GM18511 (cell line): Measurements from ENCODE around the gene DMRT2.

Source experiments
- ATAC-seq: cut with Tn5 transposase; IDR thresholded peaks from one replicate; pipeline ENCODE4 v1.9.1; 2021; ENCODE audit warnings: mild to moderate bottlenecking, moderate library complexity; ENCODE audit not compliant: unreplicated experiment

Gene DMRT2

DNA sequence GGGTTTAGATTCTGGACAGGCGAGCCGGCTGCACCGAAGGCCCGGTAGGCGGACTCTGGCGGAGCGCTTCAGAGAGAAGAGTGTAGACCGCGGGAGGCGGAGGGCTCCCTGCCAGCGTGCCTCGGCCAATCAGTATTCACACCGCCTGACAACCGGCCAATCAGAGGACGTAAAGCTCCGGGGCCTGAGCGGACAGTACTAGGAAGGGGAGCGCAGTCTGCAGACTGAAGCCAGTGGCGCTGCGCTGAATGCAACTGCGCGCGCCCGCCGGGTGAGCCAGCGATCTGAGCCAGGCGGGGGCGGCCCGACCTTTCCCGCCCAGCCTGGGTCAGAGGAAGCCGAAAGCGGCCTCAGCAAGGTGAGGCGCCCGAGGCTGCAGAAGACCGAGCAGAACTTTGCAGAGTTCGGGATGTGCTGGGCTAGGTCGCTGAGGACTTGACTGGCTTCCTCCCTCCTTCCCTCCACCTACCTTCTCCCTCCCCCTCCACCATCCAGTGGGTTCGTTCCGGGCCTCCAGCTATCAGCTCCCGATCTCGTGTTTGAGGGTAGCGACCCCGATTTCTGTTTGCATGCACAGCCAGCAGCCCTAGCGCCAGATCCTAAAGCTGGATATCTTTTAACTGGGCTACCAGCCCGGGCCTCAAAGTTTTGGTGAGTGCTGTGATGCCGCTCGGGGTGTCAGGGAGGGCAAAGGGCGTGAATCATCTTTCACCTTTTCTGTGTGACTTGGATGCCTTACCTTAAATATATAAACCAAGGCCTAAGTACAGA lies at the start of gene DMRT2:
TSS of gene DMRT2 (plus strand) at position 233 of the 771 bp plus-strand sequence. CDS start 1,257 bp downstream, outside the sequence.
- peak; percentile 75 for ATAC-seq

DNA sequence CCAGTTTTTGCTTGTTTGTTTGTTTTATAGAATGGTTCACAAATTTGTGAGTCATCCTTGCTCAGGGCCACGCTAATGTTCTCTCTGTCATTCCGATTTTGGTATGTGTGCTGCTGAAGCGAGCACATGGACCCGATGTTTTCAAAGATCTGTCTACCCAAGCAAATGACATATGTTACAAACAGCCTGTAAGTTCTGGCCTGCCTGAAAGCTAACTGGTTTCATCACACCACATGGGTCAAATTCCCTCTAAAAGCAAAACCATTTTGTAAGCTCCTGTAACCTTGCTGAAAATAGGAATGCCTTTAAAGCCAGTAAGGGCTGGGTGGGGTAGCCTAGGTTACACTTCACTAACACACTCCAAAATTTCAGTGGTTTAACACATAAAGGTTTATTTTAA lies 48.3 kb upstream of the DMRT2 start:
- no peak for ATAC-seq

DNA sequence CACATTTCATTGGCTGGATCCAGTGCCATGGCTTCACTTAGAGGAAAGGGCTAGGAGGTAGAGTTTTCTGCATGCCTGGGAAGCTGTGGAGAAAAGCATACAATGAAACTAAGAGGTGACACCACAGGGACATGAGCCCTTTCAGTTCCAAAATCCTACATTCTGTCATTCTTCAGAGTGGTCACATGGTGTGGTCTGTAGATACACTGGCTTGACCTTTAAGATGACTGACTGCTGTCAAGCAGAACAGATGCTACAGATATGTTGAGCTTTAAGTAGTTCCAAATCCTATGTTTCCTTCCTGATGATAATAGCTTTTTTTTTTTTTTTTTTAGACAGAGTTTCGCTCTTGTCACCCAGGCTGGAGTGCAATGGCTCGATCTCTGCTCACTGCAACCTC lies 47.5 kb upstream of the DMRT2 start:
- ATAC-seq: peak; percentile 55

DNA sequence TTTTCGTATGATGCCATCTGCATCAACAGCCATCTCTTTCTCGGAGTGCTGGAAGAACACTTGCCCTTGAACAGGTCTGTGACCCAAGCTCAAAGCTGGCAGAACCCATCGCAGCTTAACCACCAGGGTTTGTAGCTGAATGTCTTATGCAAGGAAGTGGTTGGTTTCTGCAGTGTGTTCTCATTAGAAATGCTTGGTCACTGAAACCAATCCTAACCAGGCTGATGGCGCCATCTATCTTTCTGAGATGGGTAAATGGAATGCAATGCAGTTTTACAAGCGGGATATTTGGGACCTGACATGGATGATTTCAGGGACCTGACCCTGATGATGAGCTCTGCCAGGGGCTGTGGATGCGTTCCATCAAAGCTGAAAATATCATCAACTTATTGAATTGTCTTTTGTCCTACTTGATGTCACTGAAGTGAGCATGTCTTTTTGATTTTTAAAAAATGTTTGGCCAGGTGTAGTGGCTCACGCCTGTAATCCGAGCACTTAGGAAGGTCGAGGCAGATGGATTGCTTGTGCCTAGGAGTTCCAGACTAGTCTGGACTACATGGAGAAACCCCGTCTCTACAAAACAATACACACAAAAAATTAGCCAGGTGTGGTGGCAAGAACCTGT lies 45.0 kb upstream of the DMRT2 start:
- peak; percentile 55 for ATAC-seq

DNA sequence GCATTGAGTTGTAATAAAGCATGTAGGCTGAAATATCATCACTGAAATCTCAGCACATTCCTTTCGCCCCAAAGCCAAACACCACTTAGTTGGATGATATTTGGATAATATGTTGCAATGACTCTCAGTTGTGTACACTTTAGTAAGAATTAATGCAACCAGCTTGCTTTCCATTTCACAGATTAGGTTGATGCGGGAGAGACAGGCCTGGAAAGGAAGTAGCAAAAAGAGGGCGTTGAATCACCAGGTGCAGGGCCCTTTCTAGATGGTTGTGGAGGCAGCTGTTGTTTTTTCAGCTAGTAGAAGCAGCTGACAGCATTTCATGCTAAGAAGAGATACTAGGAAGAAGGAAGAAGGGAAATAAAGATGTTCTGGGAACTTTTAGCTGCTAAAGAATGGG lies 42.8 kb upstream of the DMRT2 start:
- no peak for ATAC-seq

DNA sequence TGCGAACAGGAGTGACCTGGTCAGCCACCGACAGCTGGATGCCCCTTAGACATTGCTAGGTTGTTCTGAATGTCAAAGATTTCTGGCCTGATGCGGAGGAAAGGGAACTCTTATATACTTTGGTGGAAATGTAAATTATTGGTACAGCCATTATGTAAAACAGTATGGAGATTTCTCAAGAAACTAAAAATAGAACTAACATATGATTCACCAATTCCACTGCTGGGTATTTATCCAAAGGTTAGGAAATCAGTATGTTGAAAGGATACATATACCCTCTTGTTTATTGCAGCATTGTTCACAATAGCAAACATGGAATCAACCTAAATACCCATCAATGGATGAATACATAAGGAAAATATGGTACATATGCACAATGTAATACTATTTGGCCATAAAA lies 41.9 kb upstream of the DMRT2 start:
- ATAC-seq: no peak

DNA sequence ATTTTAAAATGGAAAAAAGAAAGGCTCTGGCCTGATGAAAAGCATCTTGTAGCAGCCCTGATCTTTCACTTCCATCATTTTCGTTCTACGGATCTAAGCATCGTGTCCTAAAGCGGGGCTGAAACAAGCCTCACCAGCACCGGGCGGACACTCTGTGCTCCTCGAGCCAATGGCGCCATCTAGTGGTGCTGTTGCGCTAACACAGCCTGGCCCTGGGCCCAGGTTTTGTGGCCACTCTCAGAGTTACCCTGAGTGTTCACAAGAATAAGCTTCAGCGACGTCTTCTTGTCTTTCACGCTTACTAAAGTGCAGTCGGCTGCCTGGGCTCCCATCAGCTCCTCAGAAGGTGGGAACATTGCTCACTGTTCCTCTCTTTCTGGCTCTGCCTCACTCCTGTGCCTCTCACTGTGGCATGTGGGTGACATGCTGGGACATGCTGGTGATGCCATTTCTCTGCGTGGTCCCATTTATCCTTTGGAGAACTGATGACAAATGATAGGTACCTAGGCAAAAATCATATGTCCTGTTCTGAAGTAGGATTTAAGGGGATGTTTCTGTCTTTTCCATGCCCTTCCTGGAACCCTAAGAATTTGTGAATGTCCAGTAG lies 41.0 kb upstream of the DMRT2 start:
- peak; percentile 97 for ATAC-seq

DNA sequence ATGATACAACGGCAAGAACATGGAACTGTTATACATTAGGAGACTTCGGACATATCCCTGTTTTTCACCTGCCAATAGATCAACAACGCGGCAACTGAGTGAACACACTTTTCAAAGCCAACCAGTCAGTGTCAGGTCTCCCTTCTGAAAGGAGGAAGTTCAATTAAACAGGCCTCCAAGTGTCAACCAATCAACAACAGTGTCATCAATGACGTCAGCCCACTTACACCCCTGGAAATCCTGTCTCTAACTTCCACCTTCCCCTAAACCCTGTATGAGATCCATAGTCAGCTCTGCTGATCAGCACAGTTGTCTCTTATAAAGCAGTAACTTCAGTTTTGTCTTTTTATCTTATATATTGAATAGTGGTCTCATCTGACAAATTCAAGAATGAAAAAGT lies 37.1 kb upstream of the DMRT2 start:
- no peak for ATAC-seq

DNA sequence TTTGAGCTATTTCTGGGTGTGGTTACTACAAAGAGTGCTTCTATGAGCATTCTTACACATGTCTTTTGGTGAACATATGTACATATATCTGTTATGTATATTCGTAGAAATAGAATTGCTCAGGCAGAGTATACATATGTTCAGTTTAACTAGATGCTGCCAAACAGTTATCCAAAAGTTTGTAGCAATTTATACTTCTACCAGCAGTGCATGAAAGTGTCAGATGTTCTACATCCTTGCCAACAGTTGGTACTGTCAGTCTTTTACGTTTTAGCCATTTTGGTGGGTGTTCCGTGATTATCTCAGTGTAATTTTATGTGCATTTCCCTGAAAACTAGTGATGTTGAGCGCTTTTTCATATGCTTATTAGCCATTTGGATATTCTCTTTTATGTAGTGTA lies 35.9 kb upstream of the DMRT2 start:
- ATAC-seq: no peak

DNA sequence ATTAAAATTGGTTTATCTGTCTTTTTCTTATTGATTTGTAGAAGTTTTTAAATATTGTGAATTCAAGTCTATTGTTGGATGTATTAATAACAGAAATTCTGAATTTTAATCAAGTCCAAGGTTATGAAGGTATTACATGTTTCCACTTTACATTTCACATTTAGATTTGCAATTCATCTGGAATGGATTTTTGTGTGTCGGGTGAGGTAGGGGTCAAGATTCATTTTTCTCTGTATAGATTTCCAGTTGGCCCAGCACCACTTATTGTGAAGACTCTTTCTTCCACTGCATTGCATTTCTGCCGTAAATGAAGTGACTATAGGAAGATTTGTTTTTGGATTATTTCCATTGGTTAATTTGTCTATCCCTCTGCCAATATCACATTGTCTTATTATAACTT lies 35.5 kb upstream of the DMRT2 start:
- ATAC-seq: no peak

DNA sequence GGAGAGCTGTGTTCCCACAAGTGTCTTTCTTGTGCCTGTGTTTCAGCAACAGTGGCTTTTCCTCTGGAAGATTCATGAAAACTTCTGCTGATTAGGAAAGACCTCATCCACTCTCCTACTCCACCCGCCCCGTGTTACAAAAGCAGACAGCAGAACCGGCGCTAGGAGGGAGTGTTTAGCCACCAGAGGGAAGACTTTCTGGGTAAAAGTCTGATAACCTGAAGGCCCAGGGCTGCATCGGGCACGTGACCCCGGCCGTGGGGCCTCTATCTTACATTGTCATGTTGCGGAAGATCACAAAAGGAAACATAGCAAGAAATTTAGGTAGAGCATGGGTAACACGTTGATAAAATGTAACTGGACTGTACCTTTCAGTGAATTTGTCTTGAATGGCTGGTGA lies 32.0 kb upstream of the DMRT2 start:
- no peak for ATAC-seq

DNA sequence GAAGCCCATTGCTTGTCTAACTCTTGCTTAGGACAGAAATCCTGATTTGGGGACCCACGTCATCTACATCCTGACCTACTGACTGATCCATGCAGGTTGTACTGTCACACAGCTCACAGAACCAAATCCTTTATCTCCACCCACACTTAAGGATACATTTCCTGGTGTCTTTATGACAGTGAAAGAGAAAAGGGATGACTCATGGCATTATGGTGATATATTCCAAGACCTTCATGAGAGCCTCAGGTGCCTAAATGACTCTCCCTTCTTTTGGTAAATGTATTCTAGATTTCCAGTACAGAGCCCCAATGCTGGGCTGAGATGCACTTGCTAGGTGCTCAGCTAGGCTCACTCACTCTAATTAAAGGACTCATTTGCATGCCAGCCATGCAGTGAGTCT lies 26.0 kb upstream of the DMRT2 start:
- no peak for ATAC-seq

DNA sequence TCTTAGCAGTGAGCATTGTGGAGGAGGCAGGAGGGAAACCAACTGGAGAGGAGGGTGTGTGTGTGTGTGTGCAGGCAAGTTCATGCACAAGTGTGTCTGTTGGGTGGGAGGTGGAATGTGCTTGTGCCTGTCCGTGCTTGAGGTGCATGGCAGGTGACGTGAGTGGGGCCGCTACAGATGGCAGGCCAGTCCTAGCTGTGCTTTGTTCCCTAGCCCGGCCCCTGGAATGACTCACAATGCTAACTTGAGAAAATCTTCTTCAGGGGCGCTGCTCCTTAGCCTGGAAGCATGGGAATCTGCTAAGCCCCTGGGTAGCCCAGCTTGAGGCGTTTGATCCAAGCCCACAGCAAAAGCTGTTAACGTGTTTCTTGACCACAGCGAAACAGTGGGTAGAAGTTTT lies 25.0 kb upstream of the DMRT2 start:
- no peak for ATAC-seq

DNA sequence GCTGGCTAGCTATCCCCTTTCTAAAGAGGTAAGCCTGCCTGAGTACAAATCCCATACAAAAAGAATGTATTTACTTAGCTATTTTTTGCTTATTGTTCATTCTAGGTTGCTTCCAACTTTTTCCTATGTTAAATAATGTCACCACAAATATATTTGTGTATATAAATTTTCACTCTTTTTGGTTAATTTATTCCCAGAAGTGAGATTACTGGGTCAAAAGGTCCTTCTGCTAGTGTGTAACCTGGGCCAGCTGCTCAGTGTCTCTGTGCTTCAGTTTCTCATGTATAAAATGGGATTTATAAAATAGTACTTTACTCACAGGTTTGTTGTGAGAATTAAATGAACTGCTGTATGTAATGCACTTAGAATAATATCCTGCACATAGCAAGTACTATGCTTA lies 23.9 kb upstream of the DMRT2 start:
- ATAC-seq: no peak

DNA sequence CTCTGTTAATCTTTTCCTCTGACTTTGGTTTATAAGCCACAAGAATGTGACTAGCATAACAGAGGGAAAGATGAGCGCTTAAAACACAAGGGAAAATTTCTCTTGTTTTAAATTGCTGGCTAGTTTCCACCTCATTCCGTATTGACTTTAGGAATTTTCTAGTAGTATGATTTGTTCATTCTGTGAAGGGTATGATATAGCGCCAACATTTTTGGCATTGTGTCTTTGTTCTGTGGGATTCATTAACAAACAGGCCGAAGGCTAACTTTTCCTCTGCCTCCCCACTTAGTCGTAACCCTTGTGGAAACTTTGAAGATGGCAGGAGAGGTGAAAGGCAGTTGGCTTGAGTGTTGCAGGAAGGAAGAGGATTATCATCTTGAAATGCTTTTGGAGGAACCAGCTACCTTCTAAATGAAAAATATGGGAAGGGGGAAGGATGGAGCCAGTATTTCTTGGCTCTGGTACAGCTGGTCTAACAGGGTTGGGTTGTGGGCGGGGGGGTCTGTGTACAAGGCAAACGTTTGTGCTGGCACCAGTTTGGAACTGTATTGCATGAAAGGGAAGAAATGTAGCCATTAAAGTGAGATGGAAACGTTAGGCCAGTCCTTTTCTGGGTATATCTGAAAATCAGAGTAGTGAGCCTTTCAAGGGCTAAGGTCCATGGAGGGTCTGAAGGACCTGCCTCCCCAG lies 21.5 kb upstream of the DMRT2 start:
- no peak for ATAC-seq

DNA sequence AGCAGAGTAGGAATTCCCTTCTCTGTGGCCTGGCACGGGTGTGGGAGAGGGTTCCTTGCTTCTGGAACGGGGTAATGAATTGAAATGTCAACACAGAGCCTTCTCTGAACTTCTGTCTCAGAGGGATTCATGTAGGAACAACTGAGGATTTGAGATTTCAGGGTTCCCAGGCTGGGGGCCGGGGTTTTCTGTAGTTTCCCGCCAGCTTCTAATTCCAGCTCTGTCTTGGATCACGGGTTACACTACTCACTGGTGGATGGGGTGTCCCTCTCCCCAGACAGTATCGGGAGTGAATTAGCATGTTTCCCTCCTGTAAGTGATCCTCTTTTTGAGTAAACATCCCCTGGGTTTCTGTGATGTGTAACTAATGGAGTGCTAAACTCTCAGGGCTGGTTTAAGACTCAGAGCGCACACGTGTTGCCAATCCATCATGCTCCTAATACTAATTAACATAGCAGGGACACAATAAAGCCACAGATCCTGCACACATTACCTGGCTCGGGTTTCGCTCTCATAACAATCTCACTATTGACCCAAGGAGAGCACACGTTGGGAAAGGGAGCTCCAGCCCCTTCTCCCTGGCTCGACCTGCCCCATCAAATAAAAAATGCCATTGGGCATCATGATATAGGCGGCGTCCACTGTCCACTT lies 18.1 kb upstream of the DMRT2 start:
- no peak for ATAC-seq

DNA sequence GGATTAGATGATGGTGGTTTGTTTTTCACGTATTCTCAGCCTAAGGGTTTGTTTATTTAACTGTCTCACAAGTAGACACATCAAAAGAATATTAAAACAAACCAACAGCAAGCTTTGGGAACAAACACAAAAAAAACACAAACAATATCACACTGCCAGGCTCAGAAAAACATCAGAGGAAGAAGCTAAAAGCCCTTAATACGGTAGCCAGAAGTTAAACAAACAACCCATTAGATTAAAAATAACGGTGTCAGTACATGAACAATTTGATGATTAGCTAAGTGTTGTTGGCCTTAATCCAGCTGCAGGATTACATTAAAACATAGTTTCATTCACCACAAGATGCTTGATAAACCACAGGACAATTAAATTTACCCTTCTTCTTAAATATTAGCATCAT lies 15.9 kb upstream of the DMRT2 start:
- ATAC-seq: no peak

DNA sequence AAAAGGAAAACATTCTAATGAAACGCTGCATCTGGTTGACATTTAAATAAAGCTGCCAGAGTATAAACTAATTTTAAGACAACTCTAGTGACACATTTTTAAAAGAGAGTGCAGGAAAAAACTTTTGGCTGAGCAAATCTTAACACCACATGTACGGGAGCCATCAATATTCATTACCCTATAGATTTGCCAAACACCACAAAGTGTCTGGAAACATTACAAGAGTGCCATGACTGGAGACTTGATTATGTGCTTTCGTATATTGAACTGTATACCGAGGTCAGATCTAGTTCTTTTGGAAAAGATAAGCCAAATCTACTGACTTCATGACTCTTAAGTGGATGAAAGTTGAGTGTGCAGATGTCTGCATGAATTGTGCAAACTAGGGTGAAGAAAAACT lies 10.6 kb upstream of the DMRT2 start:
- no peak for ATAC-seq

DNA sequence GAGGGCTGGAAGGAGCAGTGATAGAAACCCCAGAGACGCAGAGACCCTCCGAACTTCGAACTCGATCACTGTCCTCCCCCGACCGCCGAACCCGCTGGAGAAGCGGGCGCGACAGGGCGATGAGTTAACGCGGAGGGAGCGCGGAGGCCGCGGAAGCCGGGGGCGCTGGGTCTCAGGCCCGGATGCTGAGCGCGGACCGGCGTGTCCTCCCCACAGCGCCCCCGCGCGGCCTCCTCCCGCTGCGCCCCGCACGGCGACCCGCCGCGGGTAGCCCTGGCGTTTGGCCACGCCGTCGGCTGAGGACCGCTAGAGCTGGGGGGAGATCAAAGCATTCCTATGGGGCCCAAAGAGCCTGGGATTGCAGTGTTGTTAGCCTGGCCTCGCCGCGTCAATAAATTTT lies 7.7 kb upstream of the DMRT2 start:
- no peak for ATAC-seq

DNA sequence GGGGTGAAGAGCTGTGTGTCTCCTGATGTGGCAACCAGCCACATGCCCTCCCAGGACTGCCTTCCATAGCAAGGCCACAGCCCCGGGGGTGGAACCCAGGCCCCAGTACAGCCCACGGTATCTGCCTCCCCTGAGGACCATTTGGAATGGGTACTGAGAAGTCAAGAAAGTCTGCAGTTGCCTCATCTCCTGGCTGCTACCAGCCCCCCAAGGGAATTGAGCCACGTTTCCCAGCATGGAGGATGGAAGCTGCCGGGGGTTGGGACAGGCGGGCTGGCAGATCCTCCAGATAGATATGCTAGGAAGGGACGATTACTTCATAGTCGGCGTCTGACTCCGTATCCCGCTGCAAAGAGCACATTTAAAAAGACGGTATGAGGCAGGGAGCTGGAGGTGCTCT lies 5.5 kb upstream of the DMRT2 start:
- no peak for ATAC-seq
